Measurements from ENCODE around the gene VMP1. TPM values are rescaled to one million over a fixed set of nuclear protein-coding genes. Genes with fewer than 3 reads are reported as not detected.

The VMP1 gene
- total and polyA plus RNA-seq, 2 of the 13 experiments (the other 11 are each of a cell fraction or from before 2014, with no cell fraction given), result 186 to 271 TPM

DNA sequence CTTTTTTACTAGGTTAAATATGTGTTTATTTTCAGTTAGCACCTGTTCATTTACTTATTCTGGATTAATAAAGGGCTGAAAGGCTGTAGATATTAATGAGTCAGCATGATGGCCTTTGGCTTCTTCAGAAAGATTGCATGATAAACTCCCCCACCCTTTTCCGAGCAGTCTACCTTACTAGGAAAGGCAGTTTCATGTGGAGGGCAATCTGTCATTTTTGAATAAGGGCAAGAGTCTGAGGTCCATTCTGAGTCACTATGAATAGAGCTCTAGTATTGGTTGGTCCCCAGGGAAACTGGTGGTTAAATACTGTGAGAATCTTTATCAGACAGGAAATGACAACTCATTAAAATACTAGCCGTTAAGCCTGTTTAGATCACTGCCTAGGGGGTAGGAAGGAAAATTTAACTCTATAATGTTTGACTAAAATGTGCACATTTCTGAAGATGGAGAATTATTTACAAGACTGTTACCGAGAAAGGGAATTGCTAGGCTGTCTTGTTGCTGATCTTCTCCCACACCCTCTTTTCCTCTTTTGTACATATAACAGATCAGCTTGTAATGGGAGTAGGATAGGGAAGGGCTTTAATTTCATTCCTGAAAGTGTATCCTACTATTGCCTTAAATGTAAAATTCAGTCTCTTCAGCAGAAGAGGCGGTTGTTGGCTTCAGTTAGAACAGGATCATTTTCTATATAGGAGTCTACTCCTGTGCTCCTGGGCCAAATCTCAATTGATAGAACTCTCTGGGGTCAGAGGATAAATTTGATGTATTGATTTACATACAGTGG is 122.0 kb downstream of the VMP1 start (continued):
- TF ChIP-seq ZBTB40 (IDR thresholded peaks at IDR 0.05) (no peak), ZBTB40 (CRISPR knock-in tag; IDR thresholded peaks at IDR 0.05) (no peak), RERE (CRISPR knock-in tag; IDR thresholded peaks at IDR 0.05; ENCODE audit: low read depth) (no peak), ATF6 (CRISPR knock-in tag; conservative IDR thresholded peaks at IDR 0.05) (no peak), SIN3A (IDR thresholded peaks at IDR 0.05; ENCODE audit: borderline replicate concordance, low read depth, low read length) (no peak), ZNF136 (CRISPR knock-in tag; IDR thresholded peaks at IDR 0.05; ENCODE audit: low read depth) (no peak)
- TF ChIP-seq, protein P1, sequence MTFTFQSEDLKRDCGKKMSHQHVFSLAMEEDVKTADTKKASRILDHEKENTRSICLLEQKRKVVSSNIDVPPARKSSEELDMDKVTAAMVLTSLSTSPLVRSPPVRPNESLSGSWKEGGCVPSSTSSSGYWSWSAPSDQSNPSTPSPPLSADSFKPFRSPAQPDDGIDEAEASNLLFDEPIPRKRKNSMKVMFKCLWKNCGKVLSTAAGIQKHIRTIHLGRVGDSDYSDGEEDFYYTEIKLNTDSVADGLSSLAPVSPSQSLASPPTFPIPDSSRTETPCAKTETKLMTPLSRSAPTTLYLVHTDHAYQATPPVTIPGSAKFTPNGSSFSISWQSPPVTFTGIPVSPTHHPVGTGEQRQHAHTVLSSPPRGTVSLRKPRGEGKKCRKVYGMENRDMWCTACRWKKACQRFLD (CRISPR knock-in tag; IDR thresholded peaks at IDR 0.05; ENCODE audit: borderline replicate concordance), result no peak
- TF ChIP-seq, protein P2, sequence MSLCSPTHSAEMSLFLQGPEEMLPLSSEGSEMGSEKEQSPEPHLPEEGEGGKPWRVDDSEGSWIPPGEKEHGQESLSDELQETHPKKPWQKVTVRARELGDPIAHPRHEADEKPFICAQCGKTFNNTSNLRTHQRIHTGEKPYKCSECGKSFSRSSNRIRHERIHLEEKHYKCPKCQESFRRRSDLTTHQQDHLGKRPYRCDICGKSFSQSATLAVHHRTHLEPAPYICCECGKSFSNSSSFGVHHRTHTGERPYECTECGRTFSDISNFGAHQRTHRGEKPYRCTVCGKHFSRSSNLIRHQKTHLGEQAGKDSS (CRISPR knock-in tag; IDR thresholded peaks at IDR 0.05; ENCODE audit: borderline replicate concordance, low read depth), result no peak
